IMR-90 (cell line): ENCODE measurements around the gene DDT. TPM values are rescaled to one million over a fixed set of nuclear protein-coding genes. Genes with fewer than 3 reads are reported as not detected.
"Not testable (repeated sequence)": the region's sequence is repeated elsewhere in the genome, so short reads cannot be mapped to it uniquely, and the experiment has no call there.

ENCODE experiments used
- ATAC-seq: fragments of 200-7000 bp; cut with Tn5 transposase; 2 replicates; pipeline ENCODE4 v1.9.1; 2020; ENCODE audit warnings: low read depth, mild to moderate bottlenecking, moderate library complexity
- BruUV-seq: library from RNA; stranded (reverse); fragments of 400-500 nt; replicated peaks from 2 replicates; lab custom pipeline; 2021; lab: Mats Ljungman, UMichigan
- CTCF ChIA-PET: fragments of 300-600 bp; formaldehyde crosslinking; extraction: SDS; loops from one replicate; lab custom pipeline; 2021; ENCODE audit warnings: antibody characterized with exemption; lab: Yijun Ruan, JAX
- POLR2A ChIA-PET: fragments of 300-600 bp; sonication (Branson Sonifier 250); formaldehyde crosslinking; loops from one replicate; lab custom pipeline; 2022; ENCODE audit warnings: antibody characterized with exemption; ENCODE audit not compliant: unreplicated experiment; lab: Charles Lee
- DNase-seq: peaks from one replicate; pipeline ENCODE4 v3.0.0; 2013
- H2AFZ ChIP-seq: replicated peaks from 2 replicates; pipeline ENCODE3; 2013; ENCODE audit warnings: low read length, mild to moderate bottlenecking; ENCODE audit not compliant: poor library complexity
- H2AK5ac ChIP-seq: 2 replicates; pipeline ENCODE4 v1.6.1; 2013; ENCODE audit warnings: low read depth, low read length, inconsistent platforms
- H2AK9ac ChIP-seq: replicated peaks from 2 replicates; pipeline ENCODE3; 2013; ENCODE audit warnings: mild to moderate bottlenecking, low read depth, low read length, moderate library complexity; ENCODE audit not compliant: poor library complexity
- H2BK120ac ChIP-seq: 2 replicates; pipeline ENCODE4 v1.6.1; 2013; ENCODE audit warnings: low read depth, low read length, inconsistent platforms
- H2BK15ac ChIP-seq: 3 replicates; pipeline ENCODE4 v1.6.1; 2013; ENCODE audit warnings: low read depth, low read length, inconsistent platforms
- H2BK20ac ChIP-seq: 2 replicates; pipeline ENCODE4 v1.6.1; 2013; ENCODE audit warnings: low read depth, mild to moderate bottlenecking, inconsistent platforms, low read length, moderate library complexity
- H2BK5ac ChIP-seq: 2 replicates; pipeline ENCODE4 v1.6.1; 2013; ENCODE audit warnings: mild to moderate bottlenecking, low read depth, low read length, inconsistent platforms; ENCODE audit not compliant: poor library complexity, severe bottlenecking
- H3K14ac ChIP-seq: replicated peaks from 2 replicates; pipeline ENCODE4 v1.6.1; 2013; ENCODE audit warnings: low read depth, low read length, inconsistent platforms
- H3K18ac ChIP-seq: 2 replicates; pipeline ENCODE4 v1.6.1; 2013; ENCODE audit warnings: low read depth, low read length, control low read depth
- H3K23ac ChIP-seq: 2 replicates; pipeline ENCODE4 v1.6.1; 2013; ENCODE audit warnings: low read depth, low read length, inconsistent platforms
- H3K27ac ChIP-seq: 2 replicates; pipeline ENCODE4 v1.5.1; 2013; ENCODE audit warnings: mild to moderate bottlenecking, control low read depth, low read length; ENCODE audit not compliant: insufficient read depth
- H3K27me3 ChIP-seq: 2 replicates; pipeline ENCODE4 v1.6.1; 2013; ENCODE audit warnings: low read length; ENCODE audit not compliant: control insufficient read depth, insufficient read depth
- H3K36me3 ChIP-seq: 2 replicates; pipeline ENCODE4 v1.6.1; 2013; ENCODE audit warnings: low read length, mixed read lengths; ENCODE audit not compliant: control insufficient read depth, insufficient read depth
- H3K4ac ChIP-seq: 2 replicates; pipeline ENCODE4 v1.6.1; 2013; ENCODE audit warnings: low read depth, low read length, inconsistent platforms
- H3K4me1 ChIP-seq: 2 replicates; pipeline ENCODE4 v1.6.1; 2013; ENCODE audit warnings: low read length, mixed read lengths; ENCODE audit not compliant: control insufficient read depth, insufficient read depth
- H3K4me2 ChIP-seq: 2 replicates; pipeline ENCODE4 v1.6.1; 2013; ENCODE audit warnings: low read depth, mild to moderate bottlenecking, control low read depth, low read length, moderate library complexity
- H3K4me3 ChIP-seq: 2 replicates; pipeline ENCODE4 v1.5.1; 2013; ENCODE audit warnings: low read depth, mild to moderate bottlenecking, control low read depth, low read length, moderate library complexity; ENCODE audit not compliant: insufficient read depth
- H3K56ac ChIP-seq: 2 replicates; pipeline ENCODE4 v1.6.1; 2013; ENCODE audit warnings: low read length, inconsistent platforms; ENCODE audit not compliant: insufficient read depth; ENCODE audit errors: extremely low read depth
- H3K79me1 ChIP-seq, 2 experiments: 2 replicates each; pipeline ENCODE4 v1.6.1; 2013; ENCODE audit warnings: low read length in 2 of 2, inconsistent platforms in 1 of 2, low read depth in 1 of 2
- H3K9ac ChIP-seq: 2 replicates; pipeline ENCODE4 v1.6.1; 2013; ENCODE audit warnings: low read depth, low read length, control low read depth
- H3K9me1 ChIP-seq: 2 replicates; pipeline ENCODE4 v1.6.1; 2013; ENCODE audit warnings: low read length, inconsistent platforms; ENCODE audit not compliant: insufficient read depth
- H3K9me3 ChIP-seq: 2 replicates; pipeline ENCODE4 v1.6.1; 2013; ENCODE audit warnings: low read length; ENCODE audit not compliant: control insufficient read depth, insufficient read depth
- H4K20me1 ChIP-seq: 2 replicates; pipeline ENCODE4 v1.6.1; 2013; ENCODE audit warnings: low read length, inconsistent platforms; ENCODE audit not compliant: insufficient read depth
- H4K5ac ChIP-seq: 2 replicates; pipeline ENCODE4 v1.6.1; 2013; ENCODE audit warnings: mild to moderate bottlenecking, low read depth, low read length, control low read depth
- H4K8ac ChIP-seq, 2 experiments: 2 replicates each; pipeline ENCODE4 v1.6.1; 2013; ENCODE audit warnings: low read depth in 2 of 2, low read length in 2 of 2, control low read depth in 1 of 2, inconsistent platforms in 1 of 2
- H4K91ac ChIP-seq: 2 replicates; pipeline ENCODE4 v1.6.1; 2013; ENCODE audit warnings: low read depth, low read length, inconsistent platforms; ENCODE audit not compliant: insufficient read depth
- WGBS, 2 experiments: methylation state at CpG; one replicate each; pipeline versions ENCODE4 v1.1.5 to v1.1.7; 2013; ENCODE audit warnings: missing lambda C conversion rate in 2 of 2; ENCODE audit not compliant: insufficient read length in 1 of 2; ENCODE audit errors: extremely low coverage in 2 of 2; 5-methylcytosine and 5-hydroxymethylcytosine counted together
- dilution Hi-C: fragments of 300-500 bp; cut with HindIII; formaldehyde crosslinking; loops from one replicate; pipeline ENCODE4 v1.14.3; 2018; ENCODE audit warnings: low sequenced_read_pairs; ENCODE audit not compliant: unreplicated experiment
- in situ Hi-C: fragments of 300-500 bp; cut with MboI; formaldehyde crosslinking; loops from 3 replicates; pipeline ENCODE4 v1.14.3; 2019; ENCODE audit warnings: low sequenced_read_pairs, inconsistent platforms, mixed read lengths
- intact Hi-C: fragments of 100-400 bp; cut with micrococcal nuclease; formaldehyde crosslinking; loops from 2 replicates; pipeline ENCODE4 v1.10.0; 2022
- polyA plus RNA-seq, 3 experiments: library from polyadenylated mRNA; depleted of rRNA; stranded (reverse); fragments of >200 nt; gene quantifications; 2 replicates each; pipeline ENCODE4 v1.2.3, GENCODE V29; 2012; ENCODE audit warnings: low replicate concordance in 1 of 3
- total RNA-seq: library from RNA; depleted of rRNA; stranded (reverse); fragments of >200 nt; gene quantifications from 2 replicates; pipeline ENCODE4 v1.2.3, GENCODE V29; 2012

The DDT gene
- total and polyA plus RNA-seq, 2 of the 4 experiments (the other 2 are of a cell fraction): 54.8 to 151 TPM

GRCh38 chr22:23955886-23956285 lies 18.4 kb downstream of the DDT start:
- H4K8ac ChIP-seq, H3K79me1 ChIP-seq, H3K4me3 ChIP-seq, H3K27me3 ChIP-seq, H3K36me3 ChIP-seq, H3K9ac ChIP-seq, H4K5ac ChIP-seq, CTCF ChIA-PET, H4K20me1 ChIP-seq, H2BK120ac ChIP-seq, H3K9me3 ChIP-seq, H2BK15ac ChIP-seq, ATAC-seq, H3K4me2 ChIP-seq, POLR2A ChIA-PET, H3K18ac ChIP-seq, H2BK5ac ChIP-seq, H3K23ac ChIP-seq, H3K14ac ChIP-seq, H3K9me1 ChIP-seq, H2AK5ac ChIP-seq, in situ Hi-C loops, H3K4ac ChIP-seq, DNase-seq, BruUV-seq, dilution Hi-C loops, H2AK9ac ChIP-seq, H4K91ac ChIP-seq, H3K4me1 ChIP-seq, H3K27ac ChIP-seq, H2AFZ ChIP-seq, H3K56ac ChIP-seq, H2BK20ac ChIP-seq: not testable (repeated sequence)
- 40% methylated on average over 1 of the region's 8 CpGs; no CpG with 5 or more reads in 1 of the 2 experiments for WGBS, 2 experiments
- intact Hi-C loops: loop anchor here (10.0 kb wide), 3 partner anchors 91 to 411 kb away; partner anchors contain the start of gene MMP11

DNA sequence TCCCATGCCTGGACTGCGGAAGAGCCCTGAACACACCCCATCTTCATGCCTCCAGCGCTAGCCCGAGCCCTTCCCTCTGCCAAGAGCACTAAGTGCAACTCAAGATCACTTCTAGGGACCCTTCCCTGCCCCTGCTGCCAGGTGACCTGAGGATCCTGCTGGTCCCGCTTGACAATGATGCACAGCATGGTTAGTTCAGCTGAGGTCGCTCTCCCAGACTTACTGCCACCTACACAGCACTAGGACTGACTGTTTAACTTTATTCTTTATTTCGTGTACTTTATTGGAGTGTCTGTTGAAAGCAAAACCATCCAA lies 19.3 kb downstream of the DDT start:
- H2BK15ac ChIP-seq, H3K27ac ChIP-seq, H4K20me1 ChIP-seq, H3K79me1 ChIP-seq, H3K23ac ChIP-seq, BruUV-seq, H3K14ac ChIP-seq, ATAC-seq, H4K91ac ChIP-seq, in situ Hi-C loops, H2AK5ac ChIP-seq, H2AK9ac ChIP-seq, H2BK120ac ChIP-seq, H3K4me2 ChIP-seq, H3K36me3 ChIP-seq, H3K9ac ChIP-seq, H4K8ac ChIP-seq, H3K4ac ChIP-seq, H3K4me1 ChIP-seq, H3K9me3 ChIP-seq, H4K5ac ChIP-seq, H3K18ac ChIP-seq, DNase-seq, CTCF ChIA-PET, POLR2A ChIA-PET, H3K9me1 ChIP-seq, H3K4me3 ChIP-seq, H3K27me3 ChIP-seq, H2BK5ac ChIP-seq, H2BK20ac ChIP-seq, H2AFZ ChIP-seq, H3K56ac ChIP-seq, dilution Hi-C loops: not testable (repeated sequence)
- intact Hi-C loops: loop anchor here (10.0 kb wide), 3 partner anchors 90 to 410 kb away; partner anchors contain the start of gene MMP11
- 65% methylated on average over 3 of the region's 6 CpGs; no CpG with 5 or more reads in 1 of the 2 experiments for WGBS, 2 experiments
